H1 (cell line): ENCODE data around the gene CFAP61. TPM values are rescaled to one million over a fixed set of nuclear protein-coding genes. Genes with fewer than 3 reads are reported as not detected.

ENCODE experiments used
- BCL11A ChIP-seq, 2 experiments: IDR thresholded peaks; one replicate each; pipeline ENCODE4 v1.6.1; 2011; ENCODE audit warnings: low read depth in 2 of 2, low read length in 2 of 2, mild to moderate bottlenecking in 2 of 2
- CREB1 ChIP-seq: IDR thresholded peaks from 2 replicates; pipeline ENCODE4 v1.6.1; 2012; ENCODE audit warnings: inconsistent platforms
- JUN ChIP-seq: IDR thresholded peaks from 2 replicates; pipeline ENCODE4 v1.6.1; 2011; ENCODE audit warnings: low read depth, mild to moderate bottlenecking, improper control_type of control experiment, low read length
- SAP30 ChIP-seq: fragments of 300-600 bp; sonication (generic); IDR thresholded peaks from 2 replicates; pipeline ENCODE4 v1.7.1; 2012; ENCODE audit warnings: low read length, moderate library complexity, mild to moderate bottlenecking, inconsistent platforms; ENCODE audit not compliant: insufficient read depth, insufficient replicate concordance
- SP4 ChIP-seq: IDR thresholded peaks from 2 replicates; pipeline ENCODE4 v1.6.1; 2012; ENCODE audit warnings: low read length, inconsistent platforms
- polyA plus RNA-seq, 7 experiments: library from polyadenylated mRNA; depleted of rRNA in 3 of 7; stranded (reverse) in 5 of 7; unstranded in 2 of 7; fragments of >200 nt in 5 of 7; fragments of 200-250 nt in 2 of 7; gene quantifications; 1 replicate in 5 of 7; 2 replicates in 1 of 7; 4 replicates in 1 of 7; pipeline versions ENCODE4 v1.2.1 to v1.2.3, GENCODE V29; 2011 to 2013; ENCODE audit warnings: missing spikeins in 2 of 7, mixed read lengths in 2 of 7
- total RNA-seq: library from RNA; stranded (reverse); fragmentation: NEBNext Ultra II Directional; extraction: Animal tissue kit (Norgen Biotek cat#: 25700); gene quantifications from 2 replicates; pipeline ENCODE4 v1.2.1, GENCODE V29; 2021

The CFAP61 gene
- total and polyA plus RNA-seq, 2 of the 8 experiments (the other 6 are each of a cell fraction or from before 2014, with no cell fraction given) = 0.29 to 0.61 TPM

DNA sequence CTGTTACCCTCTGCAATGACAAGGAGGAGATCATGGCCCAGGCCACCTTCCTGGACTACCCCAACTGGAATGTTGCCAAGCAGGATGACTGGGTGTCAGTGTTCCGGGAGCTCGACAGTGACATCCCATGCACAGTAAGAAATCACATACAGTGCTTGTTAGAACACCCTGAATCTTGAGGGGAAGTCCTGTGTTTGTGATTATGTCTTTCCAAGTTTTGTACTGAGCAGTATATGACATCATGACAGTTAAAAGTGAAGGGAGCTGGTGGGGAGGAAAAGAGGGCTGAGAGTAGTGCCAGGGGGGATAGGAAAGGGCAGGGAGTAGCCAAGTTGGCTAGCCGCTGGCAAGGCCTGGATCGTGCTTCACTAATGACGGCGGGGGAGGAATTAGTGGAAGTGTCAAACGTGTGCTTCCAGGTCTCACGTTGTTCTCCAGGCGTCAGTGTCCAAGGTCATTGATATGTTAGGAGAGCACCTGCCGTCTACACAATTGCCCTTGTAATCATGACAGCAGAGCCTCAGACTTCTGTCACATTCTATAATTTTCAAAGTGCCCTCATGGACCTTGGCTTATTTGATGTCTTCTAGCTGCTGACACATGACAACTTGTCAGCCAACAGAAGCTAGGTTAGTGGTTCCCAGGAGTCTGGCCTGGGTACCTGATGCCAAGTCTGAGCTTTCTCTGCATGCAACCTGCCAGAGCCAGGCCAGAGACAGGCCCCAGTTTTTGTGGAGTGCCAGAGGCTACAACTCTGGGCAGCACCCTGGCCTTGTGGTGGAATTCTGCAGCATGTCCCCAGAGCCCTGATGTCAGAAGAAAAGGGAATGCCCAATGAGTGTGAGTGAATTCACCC, 18.8 kb downstream of the CFAP61 start (continued):
- no peak for TF ChIP-seq BCL11A (IDR thresholded peaks at IDR 0.05; ENCODE audit: low read depth in 2 of 2, low read length in 2 of 2)
- no peak for TF ChIP-seq SAP30
- no peak for TF ChIP-seq CREB1
- TF ChIP-seq SP4 = no peak
- no peak for TF ChIP-seq JUN
